Neural progenitor cell (in vitro differentiated cells): ENCODE results near the gene IQCK. TPM values are rescaled to one million over a fixed set of nuclear protein-coding genes. Genes with fewer than 3 reads are reported as not detected.
A peak's percentile ranks its signal among the peaks of the same experiment; 100 is the strongest.

Experiments
- DNase-seq: peaks from one replicate; pipeline ENCODE4 v3.0.0-alpha.2; 2016; ENCODE audit warnings: low spot score
- H2AFZ ChIP-seq: fragments of 200-600 bp; sonication (generic); replicated peaks from 2 replicates; pipeline ENCODE4 v1.6.1; 2016; ENCODE audit warnings: antibody characterized with exemption
- H3F3A ChIP-seq: fragments of 200-600 bp; sonication (generic); 2 replicates; pipeline ENCODE4 v1.6.1; 2016; ENCODE audit warnings: antibody characterized with exemption, low read depth
- H3K27ac ChIP-seq: fragments of 200-600 bp; sonication (generic); 2 replicates; pipeline ENCODE4 v1.5.1; 2016; ENCODE audit warnings: mild to moderate bottlenecking
- H3K27me3 ChIP-seq: fragments of 200-600 bp; sonication (generic); 2 replicates; pipeline ENCODE4 v1.6.1; 2016; ENCODE audit warnings: mild to moderate bottlenecking, moderate library complexity
- H3K36me3 ChIP-seq: fragments of 200-600 bp; sonication (generic); 2 replicates; pipeline ENCODE4 v1.5.1; 2016
- H3K4me1 ChIP-seq: fragments of 200-600 bp; sonication (generic); 2 replicates; pipeline ENCODE4 v1.6.1; 2016; ENCODE audit warnings: mixed run types
- H3K4me2 ChIP-seq: fragments of 200-600 bp; sonication (generic); 2 replicates; pipeline ENCODE4 v1.6.1; 2016
- H3K4me3 ChIP-seq: fragments of 200-600 bp; sonication (generic); 2 replicates; pipeline ENCODE4 v1.5.1; 2016
- H3K79me2 ChIP-seq: fragments of 200-600 bp; sonication (generic); 2 replicates; pipeline ENCODE4 v1.6.1; 2016; ENCODE audit warnings: low read depth
- H3K9ac ChIP-seq: fragments of 200-600 bp; sonication (generic); 2 replicates; pipeline ENCODE4 v1.6.1; 2016
- H3K9me3 ChIP-seq: fragments of 200-600 bp; sonication (generic); 2 replicates; pipeline ENCODE4 v1.5.1; 2016; ENCODE audit warnings: low read depth
- H4K20me1 ChIP-seq: fragments of 200-600 bp; sonication (generic); 2 replicates; pipeline ENCODE4 v1.6.1; 2016; ENCODE audit warnings: low read depth
- H3K27ac Mint-ChIP-seq: 3 replicates; pipeline ENCODE4 v1.8.0; 2021; ENCODE audit warnings: mixed read lengths
- H3K27me3 Mint-ChIP-seq: 2 replicates; pipeline ENCODE4 v1.8.0; 2022; ENCODE audit warnings: low read depth, mild to moderate bottlenecking, inconsistent platforms, moderate library complexity, mixed read lengths; ENCODE audit not compliant: insufficient read depth
- H3K36me3 Mint-ChIP-seq: 3 replicates; pipeline ENCODE4 v1.8.0; 2021; ENCODE audit warnings: mixed read lengths
- H3K4me1 Mint-ChIP-seq: 3 replicates; pipeline ENCODE4 v1.8.0; 2021; ENCODE audit warnings: mixed read lengths
- H3K4me3 Mint-ChIP-seq: 3 replicates; pipeline ENCODE4 v1.8.0; 2021; ENCODE audit warnings: mild to moderate bottlenecking, moderate library complexity, mixed read lengths
- H3K9me3 Mint-ChIP-seq: 3 replicates; pipeline ENCODE4 v1.8.0; 2020; ENCODE audit warnings: mixed read lengths
- EZH2 ChIP-seq: fragments of 200-600 bp; sonication (generic); IDR thresholded peaks from 2 replicates; pipeline ENCODE4 v1.6.1; 2017; ENCODE audit warnings: antibody characterized with exemption, mild to moderate bottlenecking, moderate library complexity
- EZH2phosphoT487 ChIP-seq: fragments of 200-600 bp; sonication (generic); IDR thresholded peaks from 2 replicates; pipeline ENCODE4 v1.6.1; 2017; ENCODE audit warnings: antibody characterized with exemption
- total RNA-seq: library from RNA; depleted of rRNA; stranded (reverse); fragments of >200 nt; gene quantifications from 2 replicates; pipeline ENCODE4 v1.2.3, GENCODE V29; 2015; ENCODE audit warnings: low replicate concordance
- TF ChIP-seq, protein P1 (sequence below): fragments of 200-600 bp; sonication (generic); IDR thresholded peaks from 2 replicates; pipeline ENCODE4 v1.5.1; 2017; ENCODE audit warnings: antibody characterized with exemption, mild to moderate bottlenecking

IQCK gene
- total RNA-seq, 1 donor from 2014 or later, result 22.1 TPM

GRCh38 chr16:19733551-19733950 is 15.5 kb downstream of the IQCK start:
- Histone ChIP-seq H3K79me2 (no peaks in the 10 kb centered on the region), H3K9me3 (no peaks in the 10 kb centered on the region), H3K4me1 (no peaks in the 10 kb centered on the region), H3K36me3 (no peaks in the 10 kb centered on the region), H3K27ac (no peak overlapping the region), H3K27me3 (no peaks in the 10 kb centered on the region), H4K20me1 (no peaks in the 10 kb centered on the region), H3K4me3 (no peak overlapping the region), H3K9ac (no peak overlapping the region), H3F3A (no peaks in the 10 kb centered on the region), H2AFZ (no peak overlapping the region), H3K4me2 (no peak overlapping the region)
- peaks cover 60% of the 10 kb centered on the region for H3K36me3 Mint-ChIP-seq
- TF ChIP-seq, protein P1, sequence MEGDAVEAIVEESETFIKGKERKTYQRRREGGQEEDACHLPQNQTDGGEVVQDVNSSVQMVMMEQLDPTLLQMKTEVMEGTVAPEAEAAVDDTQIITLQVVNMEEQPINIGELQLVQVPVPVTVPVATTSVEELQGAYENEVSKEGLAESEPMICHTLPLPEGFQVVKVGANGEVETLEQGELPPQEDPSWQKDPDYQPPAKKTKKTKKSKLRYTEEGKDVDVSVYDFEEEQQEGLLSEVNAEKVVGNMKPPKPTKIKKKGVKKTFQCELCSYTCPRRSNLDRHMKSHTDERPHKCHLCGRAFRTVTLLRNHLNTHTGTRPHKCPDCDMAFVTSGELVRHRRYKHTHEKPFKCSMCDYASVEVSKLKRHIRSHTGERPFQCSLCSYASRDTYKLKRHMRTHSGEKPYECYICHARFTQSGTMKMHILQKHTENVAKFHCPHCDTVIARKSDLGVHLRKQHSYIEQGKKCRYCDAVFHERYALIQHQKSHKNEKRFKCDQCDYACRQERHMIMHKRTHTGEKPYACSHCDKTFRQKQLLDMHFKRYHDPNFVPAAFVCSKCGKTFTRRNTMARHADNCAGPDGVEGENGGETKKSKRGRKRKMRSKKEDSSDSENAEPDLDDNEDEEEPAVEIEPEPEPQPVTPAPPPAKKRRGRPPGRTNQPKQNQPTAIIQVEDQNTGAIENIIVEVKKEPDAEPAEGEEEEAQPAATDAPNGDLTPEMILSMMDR, result no peak
- TF ChIP-seq EZH2phosphoT487, result no peak
- TF ChIP-seq EZH2, result no peak
- H3K27me3 Mint-ChIP-seq, result peaks cover 5% of the 10 kb centered on the region
- no peak for DNase-seq
- no peak overlapping the region for H3K27ac Mint-ChIP-seq
- no peak overlapping the region for H3K4me3 Mint-ChIP-seq
- peaks cover 4% of the 10 kb centered on the region for H3K9me3 Mint-ChIP-seq
- peaks cover 8% of the 10 kb centered on the region for H3K4me1 Mint-ChIP-seq

- Histone ChIP-seq H3K4me2 (no peak overlapping the region), H3K9me3 (no peaks in the 10 kb centered on the region), H4K20me1 (no peaks in the 10 kb centered on the region), H3F3A (no peaks in the 10 kb centered on the region), H3K27me3 (no peaks in the 10 kb centered on the region), H3K79me2 (no peaks in the 10 kb centered on the region), H3K4me3 (no peak overlapping the region), H3K27ac (no peak overlapping the region), H3K36me3 (no peaks in the 10 kb centered on the region), H2AFZ (no peak overlapping the region), H3K9ac (no peak overlapping the region), H3K4me1 (no peaks in the 10 kb centered on the region)
- peaks cover 4% of the 10 kb centered on the region for H3K9me3 Mint-ChIP-seq
- no peak for DNase-seq
- no peak overlapping the region for H3K4me3 Mint-ChIP-seq
- peaks cover 5% of the 10 kb centered on the region for H3K27me3 Mint-ChIP-seq
- peaks cover 8% of the 10 kb centered on the region for H3K4me1 Mint-ChIP-seq
- TF ChIP-seq, protein P1, result no peak
- TF ChIP-seq EZH2phosphoT487, result no peak
- TF ChIP-seq EZH2, result no peak
- no peak overlapping the region for H3K27ac Mint-ChIP-seq
- peaks cover 71% of the 10 kb centered on the region for H3K36me3 Mint-ChIP-seq
These were observed 17.2 kb downstream of the IQCK start for GRCh38 chr16:19735074-19735867.

- H3K9me3 ChIP-seq, result no peaks in the 10 kb centered on the region
- H3K27ac Mint-ChIP-seq, result peak overlapping the region; percentile 32
- H4K20me1 ChIP-seq, result no peaks in the 10 kb centered on the region
- no peak for DNase-seq
- peaks cover 1% of the 10 kb centered on the region for H3K27me3 Mint-ChIP-seq
- no peak overlapping the region for H3K4me3 ChIP-seq
- no peak overlapping the region for H3K4me3 Mint-ChIP-seq
- H3K4me1 Mint-ChIP-seq, result peaks cover 16% of the 10 kb centered on the region
- H2AFZ ChIP-seq, result no peak overlapping the region
- H3F3A ChIP-seq, result peaks cover 2% of the 10 kb centered on the region
- no peaks in the 10 kb centered on the region for H3K36me3 ChIP-seq
- no peak overlapping the region for H3K4me2 ChIP-seq
- H3K36me3 Mint-ChIP-seq, result peaks cover 56% of the 10 kb centered on the region
- H3K9ac ChIP-seq, result no peak overlapping the region
- no peaks in the 10 kb centered on the region for H3K4me1 ChIP-seq
- H3K9me3 Mint-ChIP-seq, result no peaks in the 10 kb centered on the region
- H3K79me2 ChIP-seq, result no peaks in the 10 kb centered on the region
- no peak overlapping the region for H3K27ac ChIP-seq
- H3K27me3 ChIP-seq, result no peaks in the 10 kb centered on the region
- TF ChIP-seq EZH2, result no peak
- TF ChIP-seq, protein P1, result no peak
These were observed 19.4 kb downstream of the IQCK start for GRCh38 chr16:19737306-19738038.
